IMR-90 (cell line): Measurements from ENCODE around the gene CEBPE. TPM values are rescaled to one million over a fixed set of nuclear protein-coding genes. Genes with fewer than 3 reads are reported as not detected.

Source experiments
- ATAC-seq: fragments of 200-7000 bp; cut with Tn5 transposase; 2 replicates; pipeline ENCODE4 v1.9.1; 2020; ENCODE audit warnings: low read depth, mild to moderate bottlenecking, moderate library complexity
- BruUV-seq: library from RNA; stranded (reverse); fragments of 400-500 nt; replicated peaks from 2 replicates; lab custom pipeline; 2021; lab: Mats Ljungman, UMichigan
- CTCF ChIA-PET: fragments of 300-600 bp; formaldehyde crosslinking; extraction: SDS; loops from one replicate; lab custom pipeline; 2021; ENCODE audit warnings: antibody characterized with exemption; lab: Yijun Ruan, JAX
- POLR2A ChIA-PET: fragments of 300-600 bp; sonication (Branson Sonifier 250); formaldehyde crosslinking; loops from one replicate; lab custom pipeline; 2022; ENCODE audit warnings: antibody characterized with exemption; ENCODE audit not compliant: unreplicated experiment; lab: Charles Lee
- DNase-seq: peaks from one replicate; pipeline ENCODE4 v3.0.0; 2013
- H2AFZ ChIP-seq: replicated peaks from 2 replicates; pipeline ENCODE3; 2013; ENCODE audit warnings: low read length, mild to moderate bottlenecking; ENCODE audit not compliant: poor library complexity
- H2AK5ac ChIP-seq: 2 replicates; pipeline ENCODE4 v1.6.1; 2013; ENCODE audit warnings: low read depth, low read length, inconsistent platforms
- H2AK9ac ChIP-seq: replicated peaks from 2 replicates; pipeline ENCODE3; 2013; ENCODE audit warnings: mild to moderate bottlenecking, low read depth, low read length, moderate library complexity; ENCODE audit not compliant: poor library complexity
- H2BK120ac ChIP-seq: 2 replicates; pipeline ENCODE4 v1.6.1; 2013; ENCODE audit warnings: low read depth, low read length, inconsistent platforms
- H2BK15ac ChIP-seq: 3 replicates; pipeline ENCODE4 v1.6.1; 2013; ENCODE audit warnings: low read depth, low read length, inconsistent platforms
- H2BK20ac ChIP-seq: 2 replicates; pipeline ENCODE4 v1.6.1; 2013; ENCODE audit warnings: low read depth, mild to moderate bottlenecking, inconsistent platforms, low read length, moderate library complexity
- H2BK5ac ChIP-seq: 2 replicates; pipeline ENCODE4 v1.6.1; 2013; ENCODE audit warnings: mild to moderate bottlenecking, low read depth, low read length, inconsistent platforms; ENCODE audit not compliant: poor library complexity, severe bottlenecking
- H3K14ac ChIP-seq: replicated peaks from 2 replicates; pipeline ENCODE4 v1.6.1; 2013; ENCODE audit warnings: low read depth, low read length, inconsistent platforms
- H3K18ac ChIP-seq: 2 replicates; pipeline ENCODE4 v1.6.1; 2013; ENCODE audit warnings: low read depth, low read length, control low read depth
- H3K23ac ChIP-seq: 2 replicates; pipeline ENCODE4 v1.6.1; 2013; ENCODE audit warnings: low read depth, low read length, inconsistent platforms
- H3K27ac ChIP-seq: 2 replicates; pipeline ENCODE4 v1.5.1; 2013; ENCODE audit warnings: mild to moderate bottlenecking, control low read depth, low read length; ENCODE audit not compliant: insufficient read depth
- H3K27me3 ChIP-seq: 2 replicates; pipeline ENCODE4 v1.6.1; 2013; ENCODE audit warnings: low read length; ENCODE audit not compliant: control insufficient read depth, insufficient read depth
- H3K36me3 ChIP-seq: 2 replicates; pipeline ENCODE4 v1.6.1; 2013; ENCODE audit warnings: low read length, mixed read lengths; ENCODE audit not compliant: control insufficient read depth, insufficient read depth
- H3K4ac ChIP-seq: 2 replicates; pipeline ENCODE4 v1.6.1; 2013; ENCODE audit warnings: low read depth, low read length, inconsistent platforms
- H3K4me1 ChIP-seq: 2 replicates; pipeline ENCODE4 v1.6.1; 2013; ENCODE audit warnings: low read length, mixed read lengths; ENCODE audit not compliant: control insufficient read depth, insufficient read depth
- H3K4me2 ChIP-seq: 2 replicates; pipeline ENCODE4 v1.6.1; 2013; ENCODE audit warnings: low read depth, mild to moderate bottlenecking, control low read depth, low read length, moderate library complexity
- H3K4me3 ChIP-seq: 2 replicates; pipeline ENCODE4 v1.5.1; 2013; ENCODE audit warnings: low read depth, mild to moderate bottlenecking, control low read depth, low read length, moderate library complexity; ENCODE audit not compliant: insufficient read depth
- H3K56ac ChIP-seq: 2 replicates; pipeline ENCODE4 v1.6.1; 2013; ENCODE audit warnings: low read length, inconsistent platforms; ENCODE audit not compliant: insufficient read depth; ENCODE audit errors: extremely low read depth
- H3K79me1 ChIP-seq, 2 experiments: 2 replicates each; pipeline ENCODE4 v1.6.1; 2013; ENCODE audit warnings: low read length in 2 of 2, inconsistent platforms in 1 of 2, low read depth in 1 of 2
- H3K9ac ChIP-seq: 2 replicates; pipeline ENCODE4 v1.6.1; 2013; ENCODE audit warnings: low read depth, low read length, control low read depth
- H3K9me1 ChIP-seq: 2 replicates; pipeline ENCODE4 v1.6.1; 2013; ENCODE audit warnings: low read length, inconsistent platforms; ENCODE audit not compliant: insufficient read depth
- H3K9me3 ChIP-seq: 2 replicates; pipeline ENCODE4 v1.6.1; 2013; ENCODE audit warnings: low read length; ENCODE audit not compliant: control insufficient read depth, insufficient read depth
- H4K20me1 ChIP-seq: 2 replicates; pipeline ENCODE4 v1.6.1; 2013; ENCODE audit warnings: low read length, inconsistent platforms; ENCODE audit not compliant: insufficient read depth
- H4K5ac ChIP-seq: 2 replicates; pipeline ENCODE4 v1.6.1; 2013; ENCODE audit warnings: mild to moderate bottlenecking, low read depth, low read length, control low read depth
- H4K8ac ChIP-seq, 2 experiments: 2 replicates each; pipeline ENCODE4 v1.6.1; 2013; ENCODE audit warnings: low read depth in 2 of 2, low read length in 2 of 2, control low read depth in 1 of 2, inconsistent platforms in 1 of 2
- H4K91ac ChIP-seq: 2 replicates; pipeline ENCODE4 v1.6.1; 2013; ENCODE audit warnings: low read depth, low read length, inconsistent platforms; ENCODE audit not compliant: insufficient read depth
- FOS ChIP-seq: fragments of 150-350 bp; IDR thresholded peaks from 2 replicates; pipeline ENCODE4 v1.6.1; 2016; ENCODE audit warnings: low read depth, low read length
- MAZ ChIP-seq: IDR thresholded peaks from 2 replicates; pipeline ENCODE4 v1.6.1; 2012; ENCODE audit warnings: low read depth, mild to moderate bottlenecking, low read length, improper control_type of control experiment, moderate library complexity, borderline replicate concordance
- MXI1 ChIP-seq: IDR thresholded peaks from 2 replicates; pipeline ENCODE4 v1.6.1; 2012; ENCODE audit warnings: low read depth, mild to moderate bottlenecking, low read length, moderate library complexity, borderline replicate concordance
- NFE2L2 ChIP-seq: fragments of 150-350 bp; IDR thresholded peaks from 2 replicates; pipeline ENCODE4 v1.6.1; 2016; ENCODE audit warnings: low read depth, mild to moderate bottlenecking, low read length
- POLR2A ChIP-seq: IDR thresholded peaks from 2 replicates; pipeline ENCODE4 v1.6.1; 2012; ENCODE audit warnings: mild to moderate bottlenecking, low read depth, low read length
- RAD21 ChIP-seq: IDR thresholded peaks from 2 replicates; pipeline ENCODE4 v1.6.1; 2012; ENCODE audit warnings: low read length, improper control_type of control experiment
- RFX5 ChIP-seq: IDR thresholded peaks from 2 replicates; pipeline ENCODE4 v1.8.0; 2012; ENCODE audit warnings: low read depth, mild to moderate bottlenecking, low read length, moderate library complexity
- WGBS, 2 experiments: methylation state at CpG; one replicate each; pipeline versions ENCODE4 v1.1.5 to v1.1.7; 2013; ENCODE audit warnings: missing lambda C conversion rate in 2 of 2; ENCODE audit not compliant: insufficient read length in 1 of 2; ENCODE audit errors: extremely low coverage in 2 of 2; 5-methylcytosine and 5-hydroxymethylcytosine counted together
- dilution Hi-C: fragments of 300-500 bp; cut with HindIII; formaldehyde crosslinking; loops from one replicate; pipeline ENCODE4 v1.14.3; 2018; ENCODE audit warnings: low sequenced_read_pairs; ENCODE audit not compliant: unreplicated experiment
- in situ Hi-C: fragments of 300-500 bp; cut with MboI; formaldehyde crosslinking; loops from 3 replicates; pipeline ENCODE4 v1.14.3; 2019; ENCODE audit warnings: low sequenced_read_pairs, inconsistent platforms, mixed read lengths
- intact Hi-C: fragments of 100-400 bp; cut with micrococcal nuclease; formaldehyde crosslinking; loops from 2 replicates; pipeline ENCODE4 v1.10.0; 2022
- polyA plus RNA-seq, 3 experiments: library from polyadenylated mRNA; depleted of rRNA; stranded (reverse); fragments of >200 nt; gene quantifications; 2 replicates each; pipeline ENCODE4 v1.2.3, GENCODE V29; 2012; ENCODE audit warnings: low replicate concordance in 1 of 3
- total RNA-seq: library from RNA; depleted of rRNA; stranded (reverse); fragments of >200 nt; gene quantifications from 2 replicates; pipeline ENCODE4 v1.2.3, GENCODE V29; 2012
- TF ChIP-seq, protein P1 (sequence below): conservative IDR thresholded peaks from 2 replicates; pipeline ENCODE4 v1.5.1; 2012; ENCODE audit warnings: mild to moderate bottlenecking, low read depth, low read length, improper control_type of control experiment
- TF ChIP-seq, protein P2 (sequence below): fragments of 150-350 bp; IDR thresholded peaks from 2 replicates; pipeline ENCODE4 v1.6.1; 2016; ENCODE audit warnings: low read depth, mild to moderate bottlenecking, low read length, moderate library complexity, borderline replicate concordance

CEBPE gene
- total and polyA plus RNA-seq, 2 of the 4 experiments (the other 2 are of a cell fraction): 0.05 TPM; not detected in 1

DNA sequence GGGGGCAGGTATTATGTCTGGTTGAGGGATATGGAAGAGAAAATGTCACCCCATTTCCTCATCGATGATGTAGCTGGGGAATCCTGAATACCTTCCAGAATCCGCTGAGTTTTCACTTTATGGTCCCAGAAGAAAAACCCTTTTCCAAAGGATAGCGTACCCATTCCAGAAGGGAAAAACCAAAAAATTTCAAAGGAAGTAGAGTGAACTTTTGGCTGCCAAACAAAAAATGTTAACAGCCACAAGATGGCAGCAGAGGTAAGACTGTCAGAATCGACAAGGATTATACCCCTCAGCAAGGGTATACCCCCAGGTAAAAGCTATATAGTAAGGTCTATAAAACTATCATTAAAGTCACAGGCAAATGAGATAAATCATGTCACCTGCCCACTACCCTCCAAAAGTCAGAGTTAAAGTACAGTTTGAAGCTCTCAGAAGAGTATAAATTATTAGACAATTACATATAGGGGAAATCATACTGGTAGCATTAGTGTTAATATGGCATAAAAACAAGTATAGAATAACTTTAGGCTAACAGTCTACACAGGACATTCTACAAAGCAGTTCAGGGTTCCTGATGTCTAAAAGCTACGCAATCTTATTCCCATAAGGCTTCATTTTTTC, 42.2 kb downstream of the CEBPE start (continued):
- TF ChIP-seq RAD21: peak; percentile 55
- TF ChIP-seq FOS: no peak

DNA sequence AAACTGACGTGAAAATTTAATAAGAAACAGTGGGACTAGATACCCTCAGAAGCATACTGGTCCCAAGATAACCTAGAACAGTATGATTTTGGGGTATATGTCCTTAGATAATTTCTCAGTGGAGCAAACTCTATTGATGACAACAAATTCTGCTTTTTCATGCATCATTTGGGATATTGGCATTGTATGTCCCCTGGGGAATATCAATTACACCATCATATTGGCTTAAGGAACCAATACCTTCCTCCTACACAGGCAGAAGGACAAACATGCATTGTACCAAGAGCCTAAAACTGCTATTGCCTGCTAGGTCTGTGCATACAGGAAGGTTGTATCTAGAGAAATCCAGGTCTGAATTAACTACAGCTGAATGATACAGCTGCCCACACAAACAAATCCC, 44.1 kb downstream of the CEBPE start:
- H4K20me1 ChIP-seq: peaks cover 9% of the 10 kb centered on the region; the same call in 1 of the 2 replicates
- peaks cover 21 to 52% of the 10 kb centered on the region in 2 experiments for H3K79me1 ChIP-seq
- WGBS, 2 experiments: no CpG with 5 or more reads among the region's 1 CpG
- ATAC-seq (no peak), DNase-seq (no peak)
- H2BK20ac ChIP-seq: no peak overlapping the region
- H3K9ac ChIP-seq: no peak overlapping the region
- H3K9me3 ChIP-seq: no peaks in the 10 kb centered on the region
- no peak overlapping the region for H2BK5ac ChIP-seq
- H3K4ac ChIP-seq: no peak overlapping the region
- H3K36me3 ChIP-seq: peaks cover 32% of the 10 kb centered on the region
- intact Hi-C loops (loop anchor here (5.0 kb wide), 1 partner anchor 112 kb away; no protein-coding TSS in a partner anchor), in situ Hi-C loops (loop anchor here (25.0 kb wide), 1 partner anchor 1062 kb away; the partner anchor contains the start of genes EMC9, FITM1, PSME1 and PSME2), dilution Hi-C loops (no loop called here)
- BruUV-seq: no TSS peak
- no peak overlapping the region for H2BK120ac ChIP-seq
- H3K18ac ChIP-seq: no peak overlapping the region
- H3K4me3 ChIP-seq: no peak overlapping the region
- H3K4me2 ChIP-seq: no peak overlapping the region
- H3K27me3 ChIP-seq: no peaks in the 10 kb centered on the region
- H2BK15ac ChIP-seq: no peak overlapping the region
- H3K9me1 ChIP-seq: peaks cover 8% of the 10 kb centered on the region
- no peak overlapping the region for H2AFZ ChIP-seq
- no peak overlapping the region for H4K91ac ChIP-seq
- H3K27ac ChIP-seq: no peak overlapping the region
- no peak overlapping the region for H3K56ac ChIP-seq
- ChIA-PET POLR2A (no interaction called here), CTCF (interaction anchor here (0.6 kb wide), 1 partner anchor 13 kb away, joined by 7 read pairs; no protein-coding TSS in a partner anchor)
- no peak for TF ChIP-seq POLR2A
- TF ChIP-seq, protein P1, sequence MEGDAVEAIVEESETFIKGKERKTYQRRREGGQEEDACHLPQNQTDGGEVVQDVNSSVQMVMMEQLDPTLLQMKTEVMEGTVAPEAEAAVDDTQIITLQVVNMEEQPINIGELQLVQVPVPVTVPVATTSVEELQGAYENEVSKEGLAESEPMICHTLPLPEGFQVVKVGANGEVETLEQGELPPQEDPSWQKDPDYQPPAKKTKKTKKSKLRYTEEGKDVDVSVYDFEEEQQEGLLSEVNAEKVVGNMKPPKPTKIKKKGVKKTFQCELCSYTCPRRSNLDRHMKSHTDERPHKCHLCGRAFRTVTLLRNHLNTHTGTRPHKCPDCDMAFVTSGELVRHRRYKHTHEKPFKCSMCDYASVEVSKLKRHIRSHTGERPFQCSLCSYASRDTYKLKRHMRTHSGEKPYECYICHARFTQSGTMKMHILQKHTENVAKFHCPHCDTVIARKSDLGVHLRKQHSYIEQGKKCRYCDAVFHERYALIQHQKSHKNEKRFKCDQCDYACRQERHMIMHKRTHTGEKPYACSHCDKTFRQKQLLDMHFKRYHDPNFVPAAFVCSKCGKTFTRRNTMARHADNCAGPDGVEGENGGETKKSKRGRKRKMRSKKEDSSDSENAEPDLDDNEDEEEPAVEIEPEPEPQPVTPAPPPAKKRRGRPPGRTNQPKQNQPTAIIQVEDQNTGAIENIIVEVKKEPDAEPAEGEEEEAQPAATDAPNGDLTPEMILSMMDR: no peak
- no peak for TF ChIP-seq MAZ
- TF ChIP-seq RAD21: no peak
- no peak for TF ChIP-seq RFX5
- TF ChIP-seq, protein P2, sequence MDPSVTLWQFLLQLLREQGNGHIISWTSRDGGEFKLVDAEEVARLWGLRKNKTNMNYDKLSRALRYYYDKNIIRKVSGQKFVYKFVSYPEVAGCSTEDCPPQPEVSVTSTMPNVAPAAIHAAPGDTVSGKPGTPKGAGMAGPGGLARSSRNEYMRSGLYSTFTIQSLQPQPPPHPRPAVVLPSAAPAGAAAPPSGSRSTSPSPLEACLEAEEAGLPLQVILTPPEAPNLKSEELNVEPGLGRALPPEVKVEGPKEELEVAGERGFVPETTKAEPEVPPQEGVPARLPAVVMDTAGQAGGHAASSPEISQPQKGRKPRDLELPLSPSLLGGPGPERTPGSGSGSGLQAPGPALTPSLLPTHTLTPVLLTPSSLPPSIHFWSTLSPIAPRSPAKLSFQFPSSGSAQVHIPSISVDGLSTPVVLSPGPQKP: no peak
- TF ChIP-seq NFE2L2: no peak
- no peak for TF ChIP-seq MXI1
- no peak overlapping the region for H2AK9ac ChIP-seq
- no peak overlapping the region for H4K8ac ChIP-seq
- H3K14ac ChIP-seq: no peak overlapping the region
- no peak overlapping the region for H4K5ac ChIP-seq
- no peak overlapping the region for H3K23ac ChIP-seq
- H2AK5ac ChIP-seq: no peak overlapping the region
- H3K4me1 ChIP-seq: peaks cover 17% of the 10 kb centered on the region
